H9 (cell line): ENCODE results near the gene SSBP1. TPM values are rescaled to one million over a fixed set of nuclear protein-coding genes. Genes with fewer than 3 reads are reported as not detected.
"Not testable (repeated sequence)": the region's sequence is repeated elsewhere in the genome, so short reads cannot be mapped to it uniquely, and the experiment has no call there.

Experiments
- DNase-seq: peaks from one replicate; pipeline ENCODE4 v3.0.0-alpha.2; 2017
- H2AFZ ChIP-seq: one replicate; pipeline ENCODE4 v1.6.1; 2013; ENCODE audit warnings: mild to moderate bottlenecking, low read length, control low read depth, moderate library complexity
- H2AK5ac ChIP-seq: 2 replicates; pipeline ENCODE4 v1.6.1; 2013; ENCODE audit warnings: low read length, control low read depth, mixed read lengths; ENCODE audit not compliant: insufficient read length
- H2BK120ac ChIP-seq: one replicate; pipeline ENCODE4 v1.6.1; 2013; ENCODE audit warnings: low read depth, mild to moderate bottlenecking, low read length, control low read depth, inconsistent platforms; ENCODE audit not compliant: poor library complexity, severe bottlenecking
- H2BK12ac ChIP-seq: 2 replicates; pipeline ENCODE4 v1.6.1; 2013; ENCODE audit warnings: low read length, control low read depth, mixed read lengths, low read depth; ENCODE audit not compliant: insufficient read length
- H2BK15ac ChIP-seq: 2 replicates; pipeline ENCODE4 v1.6.1; 2013; ENCODE audit warnings: low read depth, low read length, control low read depth
- H2BK20ac ChIP-seq: one replicate; pipeline ENCODE4 v1.6.1; 2013; ENCODE audit warnings: low read depth, mild to moderate bottlenecking, low read length, control low read depth, inconsistent platforms; ENCODE audit not compliant: poor library complexity, severe bottlenecking
- H2BK5ac ChIP-seq: 2 replicates; pipeline ENCODE4 v1.6.1; 2013; ENCODE audit warnings: low read length, control low read depth, mixed read lengths; ENCODE audit not compliant: insufficient read length
- H3K14ac ChIP-seq: 2 replicates; pipeline ENCODE4 v1.6.1; 2013; ENCODE audit warnings: low read length, control low read depth; ENCODE audit not compliant: insufficient read depth
- H3K18ac ChIP-seq: 2 replicates; pipeline ENCODE4 v1.6.1; 2013; ENCODE audit warnings: low read depth, mild to moderate bottlenecking, mixed read lengths, low read length, control low read depth; ENCODE audit not compliant: insufficient read length
- H3K23ac ChIP-seq: 2 replicates; pipeline ENCODE4 v1.6.1; 2013; ENCODE audit warnings: low read length, control low read depth, mixed read lengths, low read depth; ENCODE audit not compliant: insufficient read length
- H3K23me2 ChIP-seq: 2 replicates; pipeline ENCODE4 v1.6.1; 2013; ENCODE audit warnings: low read depth, mild to moderate bottlenecking, mixed read lengths, low read length, control low read depth; ENCODE audit not compliant: insufficient read length, poor library complexity, severe bottlenecking
- H3K27ac ChIP-seq: 2 replicates; pipeline ENCODE4 v1.5.1; 2013; ENCODE audit warnings: low read length, control low read depth, mixed read lengths, low read depth; ENCODE audit not compliant: insufficient read length
- H3K27me3 ChIP-seq: 2 replicates; pipeline ENCODE4 v1.6.1; 2013; ENCODE audit warnings: low read length, control low read depth, inconsistent platforms; ENCODE audit not compliant: insufficient read depth
- H3K4ac ChIP-seq: 2 replicates; pipeline ENCODE4 v1.6.1; 2013; ENCODE audit warnings: low read depth, mild to moderate bottlenecking, control low read depth, inconsistent platforms, low read length, moderate library complexity
- H3K4me1 ChIP-seq: 2 replicates; pipeline ENCODE4 v1.6.1; 2013; ENCODE audit warnings: low read length, control low read depth, inconsistent platforms; ENCODE audit not compliant: insufficient read depth
- H3K4me2 ChIP-seq: 2 replicates; pipeline ENCODE4 v1.6.1; 2013; ENCODE audit warnings: low read length, control low read depth, mixed read lengths; ENCODE audit not compliant: insufficient read length, insufficient read depth
- H3K56ac ChIP-seq: 2 replicates; pipeline ENCODE4 v1.6.1; 2013; ENCODE audit warnings: low read depth, mild to moderate bottlenecking, mixed read lengths, low read length, control low read depth; ENCODE audit not compliant: insufficient read length
- H3K79me1 ChIP-seq: 2 replicates; pipeline ENCODE4 v1.6.1; 2013; ENCODE audit warnings: low read depth, mild to moderate bottlenecking, moderate library complexity, low read length, control low read depth, inconsistent platforms; ENCODE audit not compliant: insufficient read depth, poor library complexity, severe bottlenecking
- H3K79me2 ChIP-seq: 2 replicates; pipeline ENCODE4 v1.6.1; 2013; ENCODE audit warnings: low read length, control low read depth, inconsistent platforms; ENCODE audit not compliant: insufficient read depth
- H3K9ac ChIP-seq: 2 replicates; pipeline ENCODE4 v1.6.1; 2013; ENCODE audit warnings: low read length, control low read depth, mixed read lengths; ENCODE audit not compliant: insufficient read length; ENCODE audit errors: extremely low read depth
- H3K9me3 ChIP-seq: one replicate; pipeline ENCODE4 v1.6.1; 2013; ENCODE audit warnings: low read depth, low read length, inconsistent platforms; ENCODE audit not compliant: control insufficient read depth
- H3T11ph ChIP-seq: one replicate; pipeline ENCODE4 v1.6.1; 2013; ENCODE audit warnings: mild to moderate bottlenecking, low read length, control low read depth, inconsistent platforms
- H4K20me1 ChIP-seq: one replicate; pipeline ENCODE4 v1.6.1; 2013; ENCODE audit not compliant: control insufficient read depth, insufficient read length, insufficient read depth
- H4K5ac ChIP-seq: 2 replicates; pipeline ENCODE4 v1.6.1; 2013; ENCODE audit warnings: low read depth, mild to moderate bottlenecking, mixed read lengths, low read length, control low read depth; ENCODE audit not compliant: insufficient read length
- H4K8ac ChIP-seq: replicated peaks from 2 replicates; pipeline ENCODE4 v1.6.1; 2013; ENCODE audit warnings: low read length, control low read depth, mixed read lengths, low read depth; ENCODE audit not compliant: insufficient read length
- H4K91ac ChIP-seq: 2 replicates; pipeline ENCODE4 v1.6.1; 2013; ENCODE audit warnings: low read depth, mild to moderate bottlenecking, moderate library complexity, mixed read lengths, low read length, control low read depth; ENCODE audit not compliant: insufficient read length
- H3K27ac Mint-ChIP-seq, 3 experiments: 2 replicates in 2 of 3; 3 replicates in 1 of 3; pipeline ENCODE4 v1.8.0; 2020 to 2021; ENCODE audit warnings: mixed read lengths in 3 of 3, mild to moderate bottlenecking in 1 of 3, moderate library complexity in 1 of 3
- H3K27me3 Mint-ChIP-seq: 2 replicates; pipeline ENCODE4 v1.8.0; 2021; ENCODE audit warnings: low read depth, mild to moderate bottlenecking, moderate library complexity, mixed read lengths
- H3K36me3 Mint-ChIP-seq, 3 experiments: 2 replicates in 2 of 3; 3 replicates in 1 of 3; pipeline ENCODE4 v1.8.0; 2020 to 2021; ENCODE audit warnings: low read depth in 3 of 3, mixed read lengths in 3 of 3; ENCODE audit not compliant: insufficient read depth in 1 of 3
- H3K4me1 Mint-ChIP-seq, 2 experiments: 2 replicates each; pipeline ENCODE4 v1.8.0; 2020; ENCODE audit warnings: mixed read lengths in 2 of 2
- H3K4me3 Mint-ChIP-seq, 2 experiments: 2 replicates in 1 of 2; 3 replicates in 1 of 2; pipeline ENCODE4 v1.8.0; 2020 to 2021; ENCODE audit warnings: mild to moderate bottlenecking in 2 of 2, mixed read lengths in 2 of 2, moderate library complexity in 1 of 2
- H3K9me3 Mint-ChIP-seq, 2 experiments: 2 replicates in 1 of 2; 3 replicates in 1 of 2; pipeline ENCODE4 v1.8.0; 2020; ENCODE audit warnings: mild to moderate bottlenecking in 2 of 2, mixed read lengths in 2 of 2, moderate library complexity in 1 of 2
- WGBS: extraction: QIAGEN DNeasy Blood & Tissue Kit; methylation state at CpG from one replicate; pipeline ENCODE4 v1.1.7; 2013; ENCODE audit warnings: missing lambda C conversion rate, low lambda C conversion rate, mixed read lengths; ENCODE audit not compliant: insufficient read length; ENCODE audit errors: extremely low coverage; 5-methylcytosine and 5-hydroxymethylcytosine counted together
- total RNA-seq: library from RNA; stranded (reverse); gene quantifications from 2 replicates; pipeline ENCODE4 v1.2.1, GENCODE V29; 2021

SSBP1 gene
- total RNA-seq, 1 experiment from 2014 or later, result 266 TPM

DNA sequence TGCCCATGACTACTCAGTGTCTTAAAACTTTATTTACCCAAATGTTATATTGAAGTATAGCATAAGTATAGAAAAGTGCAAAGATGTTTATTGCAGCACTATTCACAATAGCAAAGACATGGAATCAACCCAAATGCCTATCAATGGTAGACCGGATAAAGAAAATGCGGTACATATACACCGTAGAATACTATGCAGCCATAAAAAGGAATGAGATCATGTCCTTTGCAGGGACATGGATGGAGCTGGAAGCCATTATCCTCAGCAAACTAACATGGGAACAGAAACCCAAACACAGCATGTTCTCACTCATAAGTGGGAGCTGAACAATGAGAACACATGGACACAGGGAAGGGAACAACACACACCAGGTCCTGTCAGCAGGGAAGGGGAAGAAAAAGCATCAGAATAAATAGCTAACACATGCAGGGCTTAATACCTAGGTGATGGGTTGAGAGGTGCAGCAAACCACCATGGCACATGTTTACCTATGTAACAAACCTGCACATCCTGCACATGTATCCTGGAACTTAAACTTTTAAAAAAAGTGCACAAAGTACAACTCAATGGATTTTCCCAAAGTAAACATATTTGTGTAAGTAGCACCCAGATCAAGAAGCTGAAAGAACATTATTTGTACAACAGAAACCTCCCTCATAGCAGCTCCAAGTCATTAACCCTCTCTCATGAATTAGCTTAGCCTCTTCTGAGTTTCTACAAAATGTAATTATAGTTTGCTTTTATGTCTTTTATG is 48.9 kb upstream of the SSBP1 start:
- not testable (repeated sequence) for H3K4me1 ChIP-seq, H2BK20ac ChIP-seq, H2AK5ac ChIP-seq, H3K9me3 Mint-ChIP-seq, H3K27ac Mint-ChIP-seq, H3K4ac ChIP-seq, H4K20me1 ChIP-seq, H3K79me2 ChIP-seq, H2BK5ac ChIP-seq, H3K14ac ChIP-seq, H3K27ac ChIP-seq, H3K9me3 ChIP-seq, H3K27me3 ChIP-seq, H3K4me3 Mint-ChIP-seq, H3K27me3 Mint-ChIP-seq, H3K9ac ChIP-seq, H4K91ac ChIP-seq, H2BK12ac ChIP-seq, H4K5ac ChIP-seq, H3T11ph ChIP-seq, H3K56ac ChIP-seq, H3K4me2 ChIP-seq, H2AFZ ChIP-seq, H2BK15ac ChIP-seq, H3K79me1 ChIP-seq, H3K18ac ChIP-seq, H2BK120ac ChIP-seq, H3K23ac ChIP-seq, H4K8ac ChIP-seq, H3K23me2 ChIP-seq, DNase-seq
- Mint-ChIP-seq H3K4me1 (peaks cover 17 to 28% of the 10 kb centered on the region in 2 experiments), H3K36me3 (peaks cover 4 to 11% (median 11%) of the 10 kb centered on the region in 3 experiments; a peak in 6 of 7 replicates)
- WGBS, result no CpG with 5 or more reads among the region's 3 CpGs
